Left lung (tissue), 10 donors: ENCODE data around the gene METTL24. TPM values are rescaled to one million over a fixed set of nuclear protein-coding genes. Genes with fewer than 3 reads are reported as not detected.
"Not testable (repeated sequence)": the region's sequence is repeated elsewhere in the genome, so short reads cannot be mapped to it uniquely, and the experiment has no call there.

ENCODE experiments used
- ATAC-seq: fragments of 200-7000 bp; cut with Tn5 transposase; one replicate; pipeline ENCODE4 v1.9.1; 2020; ENCODE audit warnings: moderate library complexity
- DNase-seq, 4 donors: peaks; one replicate each; pipeline ENCODE4 v3.0.0-alpha.2; 2013 to 2020
- H3K27ac ChIP-seq, 2 donors: fragments of 200-600 bp; sonication (generic) in 1 of 2; one replicate each; pipeline versions ENCODE4 v1.5.0 to v1.8.0; 2020 to 2021
- H3K27me3 ChIP-seq, 2 donors: fragments of 200-600 bp; sonication (generic) in 1 of 2; one replicate each; pipeline versions ENCODE4 v1.5.0 to v1.8.0; 2020 to 2021
- H3K36me3 ChIP-seq, 2 donors: fragments of 200-600 bp; sonication (generic) in 1 of 2; one replicate each; pipeline versions ENCODE4 v1.5.0 to v1.8.0; 2020 to 2021
- H3K4me1 ChIP-seq, 2 donors: fragments of 200-600 bp; one replicate each; pipeline ENCODE4 v1.8.0; 2021
- H3K4me3 ChIP-seq, 2 donors: fragments of 200-600 bp; sonication (generic) in 1 of 2; one replicate each; pipeline versions ENCODE4 v1.5.0 to v1.8.0; 2020 to 2021; ENCODE audit warnings: mild to moderate bottlenecking in 1 of 2
- H3K9me3 ChIP-seq, 2 donors: fragments of 200-600 bp; sonication (generic) in 1 of 2; one replicate each; pipeline versions ENCODE4 v1.5.0 to v1.8.0; 2020 to 2021
- CTCF ChIP-seq, 2 donors: fragments of 200-600 bp; sonication (generic) in 1 of 2; IDR thresholded peaks; one replicate each; pipeline versions ENCODE4 v1.5.0 to v1.8.0; 2021; ENCODE audit warnings: antibody characterized with exemption in 2 of 2
- intact Hi-C, 2 donors: fragments of 100-400 bp; cut with DNase I; formaldehyde crosslinking; loops; one replicate each; pipeline versions ENCODE4 v1.11.2 to v1.14.2; 2022
- polyA plus RNA-seq, 6 donors: library from polyadenylated mRNA; unstranded; fragments of 120-200 nt; gene quantifications; one replicate each; pipeline ENCODE4 v1.2.1, GENCODE V29; 2013; ENCODE audit not compliant: insufficient read length in 6 of 6
- total RNA-seq, 2 donors: library from RNA; stranded (reverse); fragmentation: NEBNext Ultra II Directional; extraction: Animal tissue kit (Norgen Biotek cat#: 25700); gene quantifications; one replicate each; pipeline ENCODE4 v1.2.1, GENCODE V29; 2021
- donor health status: DM: no; HTN: yes; CAD: no.
- donor health status: DM: no; HTN: no; CAD: no.

Gene METTL24
- total and polyA plus RNA-seq, 8 donors = 2.3 to 5.1 (median 3.2) TPM

GRCh38 chr6:110315207-110315868, 42.8 kb downstream of the METTL24 start:
- no peak overlapping the region for H3K4me3 ChIP-seq

GRCh38 chr6:110310861-110311446, 47.2 kb downstream of the METTL24 start:
- Histone ChIP-seq H3K27ac (no peak overlapping the region), H3K36me3 (no peaks in the 10 kb centered on the region), H3K27me3 (no peaks in the 10 kb centered on the region), H3K4me1 (no peaks in the 10 kb centered on the region), H3K9me3 (peaks cover 0 to 4% of the 10 kb centered on the region in 2 donors), H3K4me3 (no peak overlapping the region)
- DNase-seq (no peak), ATAC-seq (no peak)
- no peak for TF ChIP-seq CTCF (IDR thresholded peaks at IDR 0.05)
- intact Hi-C loops = no loop called here

More at GRCh38 chr6:110315207-110315868, 42.8 kb downstream of the METTL24 start:
- H3K4me1 ChIP-seq = no peaks in the 10 kb centered on the region
- no peaks in the 10 kb centered on the region for H3K27me3 ChIP-seq
- no peak overlapping the region for H3K27ac ChIP-seq
- no peaks in the 10 kb centered on the region for H3K36me3 ChIP-seq
- TF ChIP-seq CTCF (IDR thresholded peaks at IDR 0.05) = no peak
- intact Hi-C loops = no loop called here
- DNase-seq = no peak
- no peaks in the 10 kb centered on the region for H3K9me3 ChIP-seq
- ATAC-seq = no peak

DNA sequence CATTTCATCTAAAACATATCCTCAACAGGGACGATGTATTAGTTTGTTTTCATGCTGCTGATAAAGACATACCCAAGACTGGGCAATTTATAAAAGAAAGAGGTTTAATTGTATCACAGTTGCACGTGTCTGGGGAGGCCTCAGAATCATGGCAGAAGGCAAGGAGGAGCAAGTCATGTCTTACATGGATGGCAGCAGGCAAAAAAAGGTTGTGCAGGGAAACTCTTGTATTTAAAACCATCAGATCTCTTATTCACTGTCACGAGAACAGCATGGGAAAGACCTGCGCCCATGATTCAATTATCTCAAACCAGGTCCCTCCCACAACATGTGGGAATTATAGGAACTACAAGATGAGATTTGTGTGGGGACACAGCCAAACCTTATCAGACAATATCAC, 48.7 kb downstream of the METTL24 start:
- H3K4me1 ChIP-seq, H3K9me3 ChIP-seq, DNase-seq, intact Hi-C loops, H3K27me3 ChIP-seq, ATAC-seq, H3K4me3 ChIP-seq, H3K36me3 ChIP-seq, H3K27ac ChIP-seq: not testable (repeated sequence)

DNA sequence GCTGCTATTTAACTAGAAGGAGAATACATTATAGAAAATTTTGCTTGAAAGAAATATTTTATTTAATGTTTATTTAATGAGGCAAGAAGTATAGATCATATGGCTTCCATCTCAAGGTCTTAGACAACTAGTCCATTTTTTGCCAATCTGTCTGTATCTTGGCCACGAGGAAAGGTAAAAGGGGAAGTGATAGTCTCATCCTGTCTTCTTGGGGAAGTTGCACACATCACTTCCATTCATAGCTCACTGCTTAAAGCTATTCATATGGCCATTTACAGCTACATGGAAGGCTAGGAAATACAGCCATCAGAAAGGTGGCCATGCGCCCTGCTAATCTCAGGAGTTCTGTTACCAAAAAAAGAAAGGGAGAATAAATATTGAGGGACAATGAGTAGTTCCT, 50.8 kb downstream of the METTL24 start:
- no peak overlapping the region for H3K4me3 ChIP-seq
- H3K27me3 ChIP-seq = no peaks in the 10 kb centered on the region
- H3K36me3 ChIP-seq = no peaks in the 10 kb centered on the region
- no peak overlapping the region for H3K27ac ChIP-seq
- no peaks in the 10 kb centered on the region for H3K4me1 ChIP-seq
- no peak for TF ChIP-seq CTCF (IDR thresholded peaks at IDR 0.05)
- DNase-seq = no peak
- H3K9me3 ChIP-seq = peaks cover 0 to 7% of the 10 kb centered on the region in 2 donors
- intact Hi-C loops = no loop called here
- ATAC-seq = no peak

DNA sequence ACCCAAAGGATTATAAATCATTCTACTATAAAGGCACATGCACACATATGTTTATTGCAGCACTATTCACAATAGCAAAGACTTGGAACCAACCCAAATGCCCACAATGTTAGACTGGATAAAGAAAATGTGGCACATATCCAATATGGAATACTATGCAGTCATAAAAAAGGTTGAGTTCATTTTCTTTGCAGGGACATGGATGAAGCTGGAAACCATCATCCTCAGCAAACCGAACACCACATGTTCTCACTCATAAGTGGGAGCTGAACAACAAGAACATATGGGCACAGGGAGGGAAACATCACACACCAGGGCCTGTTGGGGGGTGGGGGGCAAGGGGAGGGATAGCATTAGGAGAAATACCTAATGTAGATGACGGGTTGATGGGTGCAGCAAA, 52.3 kb downstream of the METTL24 start:
- H3K27ac ChIP-seq, intact Hi-C loops, DNase-seq, H3K9me3 ChIP-seq, H3K4me3 ChIP-seq, H3K27me3 ChIP-seq, ATAC-seq, H3K36me3 ChIP-seq, H3K4me1 ChIP-seq: not testable (repeated sequence)

DNA sequence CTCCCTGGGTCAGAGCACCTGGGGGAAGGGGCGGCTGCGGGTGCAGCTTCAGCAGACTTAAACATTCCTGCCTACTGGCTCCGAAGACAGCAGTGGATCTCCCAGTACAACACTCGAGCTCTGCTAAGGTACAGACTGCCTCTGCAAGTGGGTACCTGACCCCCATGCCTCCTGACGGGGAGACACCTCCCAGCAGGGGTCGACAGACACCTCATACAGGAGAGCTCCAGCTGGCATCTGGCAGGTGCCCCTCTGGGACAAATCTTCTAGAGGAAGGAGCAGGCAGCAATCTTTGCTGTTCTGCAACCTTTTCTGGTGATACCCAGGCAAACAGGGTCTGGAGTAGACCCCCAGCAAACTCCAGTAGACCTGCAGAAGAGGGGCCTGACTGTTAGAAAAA, 54.5 kb downstream of the METTL24 start:
- ATAC-seq, H3K4me3 ChIP-seq, H3K27me3 ChIP-seq, H3K27ac ChIP-seq, intact Hi-C loops, H3K36me3 ChIP-seq, H3K9me3 ChIP-seq, DNase-seq, H3K4me1 ChIP-seq: not testable (repeated sequence)

- intact Hi-C loops = no loop called here
- no peaks in the 10 kb centered on the region for H3K27me3 ChIP-seq
- no peak for ATAC-seq
- H3K4me1 ChIP-seq = no peaks in the 10 kb centered on the region
- no peak overlapping the region for H3K4me3 ChIP-seq
- no peak for TF ChIP-seq CTCF (IDR thresholded peaks at IDR 0.05)
- no peak for DNase-seq
- no peaks in the 10 kb centered on the region for H3K9me3 ChIP-seq
- H3K27ac ChIP-seq = no peak overlapping the region
- no peaks in the 10 kb centered on the region for H3K36me3 ChIP-seq
These were observed 59.2 kb downstream of the METTL24 start for GRCh38 chr6:110298916-110299315.
